ENCODE measurements around the gene PIP5K1C. TPM values are rescaled to one million over a fixed set of nuclear protein-coding genes. Genes with fewer than 3 reads are reported as not detected.

Gene PIP5K1C
- total and polyA plus RNA-seq, 9 of the 15 experiments (the other 6 are each of a cell fraction or from before 2014, with no cell fraction given), result 0.38 to 22.1 (median 4.1) TPM

DNA sequence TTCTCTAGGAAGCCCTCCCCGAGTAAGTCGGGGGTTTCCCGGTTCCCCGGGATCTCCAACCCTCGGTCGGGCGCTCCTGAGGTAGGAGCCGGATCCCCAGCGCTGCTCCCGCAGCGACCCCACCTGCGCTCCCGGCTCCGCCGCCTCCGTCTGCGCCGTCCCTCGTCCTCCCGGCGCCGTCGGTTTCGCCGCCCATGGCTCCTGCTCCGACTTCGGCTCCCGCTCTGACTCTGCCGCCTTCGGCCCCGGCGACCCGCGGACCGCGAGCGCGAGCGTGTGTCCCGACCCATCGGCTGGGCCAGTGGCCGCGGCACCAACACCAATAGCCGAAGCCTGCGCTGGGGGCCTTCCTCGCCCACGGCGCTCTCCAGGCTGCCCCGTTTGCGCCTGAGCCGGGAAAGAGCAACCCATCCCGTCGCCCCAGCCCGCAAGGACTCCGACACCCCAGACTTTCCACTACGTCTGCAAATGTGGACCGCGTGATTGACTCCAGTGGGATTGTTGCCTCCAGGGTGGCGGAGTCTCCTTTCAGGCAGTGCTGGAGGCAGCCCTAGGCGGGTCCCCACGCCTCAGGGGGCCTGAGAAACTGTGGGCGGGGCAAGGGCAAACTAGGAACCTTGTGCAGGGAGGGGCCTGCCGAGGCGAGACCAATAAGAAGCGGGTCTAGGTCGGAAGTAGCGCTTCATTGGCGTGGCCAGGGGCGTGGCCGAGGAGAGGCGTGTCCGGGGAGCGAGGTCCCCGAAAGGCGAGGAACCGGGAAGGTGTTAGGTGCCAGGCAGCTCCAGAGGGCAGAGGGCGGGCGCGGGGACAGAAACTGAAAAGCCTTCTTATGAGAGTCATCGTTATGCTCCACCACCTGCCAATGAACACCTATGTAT, 73.6 kb downstream of the PIP5K1C start, which contains the start of gene CACTIN (continued):
- TF ChIP-seq PURB (CRISPR knock-in tag; IDR thresholded peaks at IDR 0.05; ENCODE audit: low read depth) (no peak), ZNF274 (IDR thresholded peaks at IDR 0.05; ENCODE audit: borderline replicate concordance, low read depth, low read length) (no peak), ZBTB33 (CRISPR knock-in tag; IDR thresholded peaks at IDR 0.05) (peak; percentile 82), CLOCK (CRISPR knock-in tag; IDR thresholded peaks at IDR 0.05; ENCODE audit: borderline replicate concordance) (no peak), NR3C1 (CRISPR knock-in tag; IDR thresholded peaks at IDR 0.05) (no peak), ZNF41 (CRISPR knock-in tag; conservative IDR thresholded peaks at IDR 0.05) (peak; percentile 54; the same call in 1 of the 2 replicates), POLR2B (IDR thresholded peaks at IDR 0.05; ENCODE audit: low read depth, partially characterized antibody) (peak; percentile 81), NKRF (IDR thresholded peaks at IDR 0.05; ENCODE audit: borderline replicate concordance) (peak; percentile 87; the same call in 1 of the 2 replicates), ZNF253 (CRISPR knock-in tag; conservative IDR thresholded peaks at IDR 0.05) (no peak), FOXK1 (CRISPR knock-in tag; IDR thresholded peaks at IDR 0.05; ENCODE audit: borderline replicate concordance) (0 out of 2 replicates have a peak, but pooled peaks have one; percentile 42), EGR1 (conservative IDR thresholded peaks at IDR 0.05) (peak; percentile 93), RFX7 (CRISPR knock-in tag; IDR thresholded peaks at IDR 0.05) (no peak), C11orf30 (IDR thresholded peaks at IDR 0.05; ENCODE audit: low read depth) (peak; percentile 100), TAF15 (IDR thresholded peaks at IDR 0.05; ENCODE audit: low read depth, low read length) (peak; percentile 53; the same call in 1 of the 2 replicates), ZNF12 (CRISPR knock-in tag; IDR thresholded peaks at IDR 0.05) (0 out of 2 replicates have a peak, but pooled peaks have one; percentile 42), ELF4 (CRISPR knock-in tag; IDR thresholded peaks at IDR 0.05) (no peak; the same call in 1 of the 2 replicates)
- TF ChIP-seq, protein P1, sequence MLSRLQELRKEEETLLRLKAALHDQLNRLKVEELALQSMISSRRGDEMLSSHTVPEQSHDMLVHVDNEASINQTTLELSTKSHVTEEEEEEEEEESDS (CRISPR knock-in tag; IDR thresholded peaks at IDR 0.05), result no peak
